Peyer's patch (tissue), 4 donors: ENCODE data around the gene RBL1. TPM values are rescaled to one million over a fixed set of nuclear protein-coding genes. Genes with fewer than 3 reads are reported as not detected.

Experiments used
- DNase-seq, 3 donors: peaks; one replicate each; pipeline ENCODE4 v3.0.0-alpha.2; 2017 to 2019
- H3K27ac ChIP-seq, 4 donors: fragments of 200-600 bp; sonication (generic); one replicate each; pipeline ENCODE4 v1.5.1; 2016 to 2019
- H3K27me3 ChIP-seq, 2 donors: fragments of 200-600 bp; sonication (generic); one replicate each; pipeline ENCODE4 v1.5.1; 2019
- H3K36me3 ChIP-seq, 3 donors: fragments of 200-600 bp; sonication (generic); one replicate each; pipeline ENCODE4 v1.5.1; 2016 to 2019
- H3K4me1 ChIP-seq, 4 donors: fragments of 200-600 bp; sonication (generic); one replicate each; pipeline ENCODE4 v1.5.1; 2016 to 2019
- H3K4me3 ChIP-seq, 4 donors: fragments of 200-600 bp; sonication (generic); 1 replicate in 3 of 4; 2 replicates in 1 of 4; pipeline ENCODE4 v1.5.1; 2016 to 2019; ENCODE audit warnings: mild to moderate bottlenecking in 1 of 4
- H3K9me3 ChIP-seq, 4 donors: fragments of 200-600 bp; sonication (generic); one replicate each; pipeline ENCODE4 v1.5.1; 2016 to 2019; ENCODE audit warnings: mild to moderate bottlenecking in 1 of 4
- CTCF ChIP-seq, 6 experiments: fragments of 450-650 bp in 4 of 6; fragments of 200-600 bp in 2 of 6; sonication (generic) in 1 of 6; IDR thresholded peaks; one replicate each; pipeline ENCODE4 v1.5.1; 2017 to 2019; ENCODE audit warnings: antibody characterized with exemption in 6 of 6, mild to moderate bottlenecking in 3 of 6, moderate library complexity in 1 of 6
- POLR2A ChIP-seq, 2 donors: fragments of 450-650 bp; IDR thresholded peaks; one replicate each; pipeline ENCODE4 v1.5.1; 2017; ENCODE audit warnings: antibody characterized with exemption in 2 of 2, mild to moderate bottlenecking in 2 of 2, moderate library complexity in 2 of 2
- total RNA-seq, 4 donors: library from RNA; depleted of rRNA; stranded (reverse); fragments of >200 nt; gene quantifications; one replicate each; pipeline ENCODE4 v1.1.0, GENCODE V29; 2016

Gene RBL1
- total RNA-seq, 4 donors from 2014 or later: 5.8 to 33.8 (median 5.9) TPM

- Histone ChIP-seq H3K4me3 (peak overlapping the region; percentile 64 to 88 (median 77)), H3K27me3 (no peaks in the 10 kb centered on the region), H3K4me1 (peaks cover 0 to 13% (median 0%) of the 10 kb centered on the region in 4 donors), H3K36me3 (no peaks in the 10 kb centered on the region), H3K27ac (peak overlapping the region; percentile 55 to 91 (median 62)), H3K9me3 (no peaks in the 10 kb centered on the region)
- TF ChIP-seq POLR2A (IDR thresholded peaks at IDR 0.05): no peak
- TF ChIP-seq CTCF (IDR thresholded peaks at IDR 0.05): no peak
- peak in 2 of 3 donors; percentile 49 to 53 for DNase-seq
Observed at GRCh38 chr20:37095108-37095598, 644 bp downstream of the RBL1 start.

- H3K9me3 ChIP-seq: no peaks in the 10 kb centered on the region
- no peak for TF ChIP-seq POLR2A (IDR thresholded peaks at IDR 0.05)
- TF ChIP-seq CTCF (IDR thresholded peaks at IDR 0.05): no peak
- H3K36me3 ChIP-seq: peaks cover 0 to 15% (median 0%) of the 10 kb centered on the region in 3 donors
- H3K27me3 ChIP-seq: no peaks in the 10 kb centered on the region
- DNase-seq: no peak
- H3K4me3 ChIP-seq: no peak overlapping the region
- H3K4me1 ChIP-seq: peaks cover 0 to 10% (median 0%) of the 10 kb centered on the region in 4 donors
- no peak overlapping the region for H3K27ac ChIP-seq
Observed at GRCh38 chr20:37090407-37090806, 5.4 kb downstream of the RBL1 start.

GRCh38 chr20:37081717-37082289 lies 14.0 kb downstream of the RBL1 start:
- Histone ChIP-seq H3K4me1 (no peaks in the 10 kb centered on the region), H3K27ac (no peak overlapping the region), H3K4me3 (no peak overlapping the region), H3K9me3 (no peaks in the 10 kb centered on the region), H3K27me3 (no peaks in the 10 kb centered on the region), H3K36me3 (peaks cover 0 to 4% (median 0%) of the 10 kb centered on the region in 3 donors)
- TF ChIP-seq CTCF (IDR thresholded peaks at IDR 0.05) (peak in 4 of 6 experiments; percentile 26 to 46 (median 35)), POLR2A (IDR thresholded peaks at IDR 0.05) (no peak)
- DNase-seq: peak in 2 of 3 donors; percentile 38 to 64

- H3K27me3 ChIP-seq: no peaks in the 10 kb centered on the region
- no peaks in the 10 kb centered on the region for H3K4me1 ChIP-seq
- H3K4me3 ChIP-seq: no peak overlapping the region
- no peaks in the 10 kb centered on the region for H3K36me3 ChIP-seq
- DNase-seq: no peak
- TF ChIP-seq CTCF (IDR thresholded peaks at IDR 0.05) (no peak), POLR2A (IDR thresholded peaks at IDR 0.05) (no peak)
- H3K9me3 ChIP-seq: no peaks in the 10 kb centered on the region
- no peak overlapping the region for H3K27ac ChIP-seq
Observed at GRCh38 chr20:37077009-37077408, 18.8 kb downstream of the RBL1 start.

- Histone ChIP-seq H3K9me3 (no peaks in the 10 kb centered on the region), H3K36me3 (no peaks in the 10 kb centered on the region), H3K27ac (no peak overlapping the region), H3K4me1 (no peaks in the 10 kb centered on the region), H3K4me3 (no peak overlapping the region), H3K27me3 (no peaks in the 10 kb centered on the region)
- DNase-seq: no peak
- TF ChIP-seq POLR2A (IDR thresholded peaks at IDR 0.05): no peak
- no peak for TF ChIP-seq CTCF (IDR thresholded peaks at IDR 0.05)
Observed at GRCh38 chr20:37075932-37076685, 19.7 kb downstream of the RBL1 start.
